H9 (cell line): ENCODE measurements around the gene ZNF467. TPM values are rescaled to one million over a fixed set of nuclear protein-coding genes. Genes with fewer than 3 reads are reported as not detected.

Experiments used
- DNase-seq: peaks from one replicate; pipeline ENCODE4 v3.0.0-alpha.2; 2017
- H2AFZ ChIP-seq: one replicate; pipeline ENCODE4 v1.6.1; 2013; ENCODE audit warnings: mild to moderate bottlenecking, low read length, control low read depth, moderate library complexity
- H2AK5ac ChIP-seq: 2 replicates; pipeline ENCODE4 v1.6.1; 2013; ENCODE audit warnings: low read length, control low read depth, mixed read lengths; ENCODE audit not compliant: insufficient read length
- H2BK120ac ChIP-seq: one replicate; pipeline ENCODE4 v1.6.1; 2013; ENCODE audit warnings: low read depth, mild to moderate bottlenecking, low read length, control low read depth, inconsistent platforms; ENCODE audit not compliant: poor library complexity, severe bottlenecking
- H2BK12ac ChIP-seq: 2 replicates; pipeline ENCODE4 v1.6.1; 2013; ENCODE audit warnings: low read length, control low read depth, mixed read lengths, low read depth; ENCODE audit not compliant: insufficient read length
- H2BK15ac ChIP-seq: 2 replicates; pipeline ENCODE4 v1.6.1; 2013; ENCODE audit warnings: low read depth, low read length, control low read depth
- H2BK20ac ChIP-seq: one replicate; pipeline ENCODE4 v1.6.1; 2013; ENCODE audit warnings: low read depth, mild to moderate bottlenecking, low read length, control low read depth, inconsistent platforms; ENCODE audit not compliant: poor library complexity, severe bottlenecking
- H2BK5ac ChIP-seq: 2 replicates; pipeline ENCODE4 v1.6.1; 2013; ENCODE audit warnings: low read length, control low read depth, mixed read lengths; ENCODE audit not compliant: insufficient read length
- H3K14ac ChIP-seq: 2 replicates; pipeline ENCODE4 v1.6.1; 2013; ENCODE audit warnings: low read length, control low read depth; ENCODE audit not compliant: insufficient read depth
- H3K18ac ChIP-seq: 2 replicates; pipeline ENCODE4 v1.6.1; 2013; ENCODE audit warnings: low read depth, mild to moderate bottlenecking, mixed read lengths, low read length, control low read depth; ENCODE audit not compliant: insufficient read length
- H3K23ac ChIP-seq: 2 replicates; pipeline ENCODE4 v1.6.1; 2013; ENCODE audit warnings: low read length, control low read depth, mixed read lengths, low read depth; ENCODE audit not compliant: insufficient read length
- H3K23me2 ChIP-seq: 2 replicates; pipeline ENCODE4 v1.6.1; 2013; ENCODE audit warnings: low read depth, mild to moderate bottlenecking, mixed read lengths, low read length, control low read depth; ENCODE audit not compliant: insufficient read length, poor library complexity, severe bottlenecking
- H3K27ac ChIP-seq: 2 replicates; pipeline ENCODE4 v1.5.1; 2013; ENCODE audit warnings: low read length, control low read depth, mixed read lengths, low read depth; ENCODE audit not compliant: insufficient read length
- H3K27me3 ChIP-seq: 2 replicates; pipeline ENCODE4 v1.6.1; 2013; ENCODE audit warnings: low read length, control low read depth, inconsistent platforms; ENCODE audit not compliant: insufficient read depth
- H3K4ac ChIP-seq: 2 replicates; pipeline ENCODE4 v1.6.1; 2013; ENCODE audit warnings: low read depth, mild to moderate bottlenecking, control low read depth, inconsistent platforms, low read length, moderate library complexity
- H3K4me1 ChIP-seq: 2 replicates; pipeline ENCODE4 v1.6.1; 2013; ENCODE audit warnings: low read length, control low read depth, inconsistent platforms; ENCODE audit not compliant: insufficient read depth
- H3K4me2 ChIP-seq: 2 replicates; pipeline ENCODE4 v1.6.1; 2013; ENCODE audit warnings: low read length, control low read depth, mixed read lengths; ENCODE audit not compliant: insufficient read length, insufficient read depth
- H3K56ac ChIP-seq: 2 replicates; pipeline ENCODE4 v1.6.1; 2013; ENCODE audit warnings: low read depth, mild to moderate bottlenecking, mixed read lengths, low read length, control low read depth; ENCODE audit not compliant: insufficient read length
- H3K79me1 ChIP-seq: 2 replicates; pipeline ENCODE4 v1.6.1; 2013; ENCODE audit warnings: low read depth, mild to moderate bottlenecking, moderate library complexity, low read length, control low read depth, inconsistent platforms; ENCODE audit not compliant: insufficient read depth, poor library complexity, severe bottlenecking
- H3K79me2 ChIP-seq: 2 replicates; pipeline ENCODE4 v1.6.1; 2013; ENCODE audit warnings: low read length, control low read depth, inconsistent platforms; ENCODE audit not compliant: insufficient read depth
- H3K9ac ChIP-seq: 2 replicates; pipeline ENCODE4 v1.6.1; 2013; ENCODE audit warnings: low read length, control low read depth, mixed read lengths; ENCODE audit not compliant: insufficient read length; ENCODE audit errors: extremely low read depth
- H3K9me3 ChIP-seq: one replicate; pipeline ENCODE4 v1.6.1; 2013; ENCODE audit warnings: low read depth, low read length, inconsistent platforms; ENCODE audit not compliant: control insufficient read depth
- H3T11ph ChIP-seq: one replicate; pipeline ENCODE4 v1.6.1; 2013; ENCODE audit warnings: mild to moderate bottlenecking, low read length, control low read depth, inconsistent platforms
- H4K20me1 ChIP-seq: one replicate; pipeline ENCODE4 v1.6.1; 2013; ENCODE audit not compliant: control insufficient read depth, insufficient read length, insufficient read depth
- H4K5ac ChIP-seq: 2 replicates; pipeline ENCODE4 v1.6.1; 2013; ENCODE audit warnings: low read depth, mild to moderate bottlenecking, mixed read lengths, low read length, control low read depth; ENCODE audit not compliant: insufficient read length
- H4K8ac ChIP-seq: replicated peaks from 2 replicates; pipeline ENCODE4 v1.6.1; 2013; ENCODE audit warnings: low read length, control low read depth, mixed read lengths, low read depth; ENCODE audit not compliant: insufficient read length
- H4K91ac ChIP-seq: 2 replicates; pipeline ENCODE4 v1.6.1; 2013; ENCODE audit warnings: low read depth, mild to moderate bottlenecking, moderate library complexity, mixed read lengths, low read length, control low read depth; ENCODE audit not compliant: insufficient read length
- H3K27ac Mint-ChIP-seq, 3 experiments: 2 replicates in 2 of 3; 3 replicates in 1 of 3; pipeline ENCODE4 v1.8.0; 2020 to 2021; ENCODE audit warnings: mixed read lengths in 3 of 3, mild to moderate bottlenecking in 1 of 3, moderate library complexity in 1 of 3
- H3K27me3 Mint-ChIP-seq: 2 replicates; pipeline ENCODE4 v1.8.0; 2021; ENCODE audit warnings: low read depth, mild to moderate bottlenecking, moderate library complexity, mixed read lengths
- H3K36me3 Mint-ChIP-seq, 3 experiments: 2 replicates in 2 of 3; 3 replicates in 1 of 3; pipeline ENCODE4 v1.8.0; 2020 to 2021; ENCODE audit warnings: low read depth in 3 of 3, mixed read lengths in 3 of 3; ENCODE audit not compliant: insufficient read depth in 1 of 3
- H3K4me1 Mint-ChIP-seq, 2 experiments: 2 replicates each; pipeline ENCODE4 v1.8.0; 2020; ENCODE audit warnings: mixed read lengths in 2 of 2
- H3K4me3 Mint-ChIP-seq, 2 experiments: 2 replicates in 1 of 2; 3 replicates in 1 of 2; pipeline ENCODE4 v1.8.0; 2020 to 2021; ENCODE audit warnings: mild to moderate bottlenecking in 2 of 2, mixed read lengths in 2 of 2, moderate library complexity in 1 of 2
- H3K9me3 Mint-ChIP-seq, 2 experiments: 2 replicates in 1 of 2; 3 replicates in 1 of 2; pipeline ENCODE4 v1.8.0; 2020; ENCODE audit warnings: mild to moderate bottlenecking in 2 of 2, mixed read lengths in 2 of 2, moderate library complexity in 1 of 2
- WGBS: extraction: QIAGEN DNeasy Blood & Tissue Kit; methylation state at CpG from one replicate; pipeline ENCODE4 v1.1.7; 2013; ENCODE audit warnings: missing lambda C conversion rate, low lambda C conversion rate, mixed read lengths; ENCODE audit not compliant: insufficient read length; ENCODE audit errors: extremely low coverage; 5-methylcytosine and 5-hydroxymethylcytosine counted together
- total RNA-seq: library from RNA; stranded (reverse); gene quantifications from 2 replicates; pipeline ENCODE4 v1.2.1, GENCODE V29; 2021
- TF ChIP-seq, protein P1 (sequence below): fragments of 200-600 bp; sonication (generic); conservative IDR thresholded peaks from 3 replicates; pipeline ENCODE4 v1.8.0; 2021; ENCODE audit warnings: antibody characterized with exemption, mild to moderate bottlenecking

Gene ZNF467
- total RNA-seq, 1 experiment from 2014 or later, result 0.31 TPM

DNA sequence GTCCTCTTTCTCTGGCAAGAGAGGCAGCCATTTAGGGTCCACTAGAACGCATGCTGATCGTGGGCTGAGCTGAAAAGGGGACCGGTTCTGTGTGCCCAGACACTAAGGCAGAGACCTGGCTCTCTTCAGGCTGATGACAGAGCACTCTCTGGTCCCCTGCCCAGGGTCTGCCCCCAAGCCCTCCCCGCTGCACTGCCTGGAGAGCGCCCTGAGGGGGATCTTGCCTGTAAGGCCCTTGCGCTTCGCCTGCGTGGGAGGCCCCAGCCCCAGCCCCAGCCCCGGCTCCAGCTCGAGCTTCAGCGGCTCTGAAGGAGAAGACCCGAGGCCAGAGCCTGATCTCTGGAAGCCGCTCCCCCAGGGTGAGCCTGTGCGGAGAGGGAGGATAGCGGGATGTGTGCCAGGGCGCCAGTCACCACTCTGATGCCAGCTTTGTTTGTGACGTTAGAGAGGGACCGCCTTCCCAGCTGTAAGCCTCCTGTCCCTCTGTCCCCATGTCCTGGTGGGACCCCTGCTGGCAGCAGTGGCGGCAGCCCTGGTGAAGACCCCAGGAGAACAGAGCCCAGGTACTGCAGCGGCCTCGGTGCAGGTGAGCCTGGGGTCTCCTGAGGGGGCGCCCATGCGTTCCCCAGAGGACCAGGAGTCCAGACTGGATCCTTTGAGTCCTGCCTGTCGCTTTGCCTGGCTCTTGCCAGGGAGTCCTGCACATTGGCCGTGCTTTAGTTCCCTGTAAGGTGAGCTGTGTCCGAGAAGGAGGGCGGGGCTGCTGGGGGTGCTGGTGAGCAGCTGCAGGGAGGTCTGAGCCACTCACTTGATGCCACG is 43.2 kb downstream of the ZNF467 start:
- Histone ChIP-seq H3K18ac (no peak overlapping the region), H3K4ac (no peak overlapping the region), H4K5ac (no peak overlapping the region), H3K56ac (no peak overlapping the region), H3K4me1 (no peaks in the 10 kb centered on the region), H3K23ac (no peak overlapping the region), H3K4me2 (no peak overlapping the region), H3K14ac (no peak overlapping the region), H2BK5ac (no peak overlapping the region), H2BK12ac (no peak overlapping the region), H3K9me3 (no peaks in the 10 kb centered on the region), H3K23me2 (no peaks in the 10 kb centered on the region), H3K79me1 (no peaks in the 10 kb centered on the region), H2BK15ac (no peak overlapping the region), H3K27ac (no peak overlapping the region), H2AFZ (no peak overlapping the region), H2BK20ac (no peak overlapping the region), H4K20me1 (no peaks in the 10 kb centered on the region), H3K9ac (no peak overlapping the region), H3K27me3 (no peaks in the 10 kb centered on the region), H2AK5ac (no peak overlapping the region), H4K91ac (no peak overlapping the region), H3K79me2 (no peaks in the 10 kb centered on the region), H2BK120ac (no peak overlapping the region), H4K8ac (no peak overlapping the region), H3T11ph (no peak overlapping the region)
- peaks cover 5 to 42% (median 34%) of the 10 kb centered on the region in 3 experiments for H3K36me3 Mint-ChIP-seq
- DNase-seq, result peak; percentile 36
- H3K27me3 Mint-ChIP-seq, result no peaks in the 10 kb centered on the region
- H3K27ac Mint-ChIP-seq, result no peak overlapping the region
- TF ChIP-seq, protein P1, sequence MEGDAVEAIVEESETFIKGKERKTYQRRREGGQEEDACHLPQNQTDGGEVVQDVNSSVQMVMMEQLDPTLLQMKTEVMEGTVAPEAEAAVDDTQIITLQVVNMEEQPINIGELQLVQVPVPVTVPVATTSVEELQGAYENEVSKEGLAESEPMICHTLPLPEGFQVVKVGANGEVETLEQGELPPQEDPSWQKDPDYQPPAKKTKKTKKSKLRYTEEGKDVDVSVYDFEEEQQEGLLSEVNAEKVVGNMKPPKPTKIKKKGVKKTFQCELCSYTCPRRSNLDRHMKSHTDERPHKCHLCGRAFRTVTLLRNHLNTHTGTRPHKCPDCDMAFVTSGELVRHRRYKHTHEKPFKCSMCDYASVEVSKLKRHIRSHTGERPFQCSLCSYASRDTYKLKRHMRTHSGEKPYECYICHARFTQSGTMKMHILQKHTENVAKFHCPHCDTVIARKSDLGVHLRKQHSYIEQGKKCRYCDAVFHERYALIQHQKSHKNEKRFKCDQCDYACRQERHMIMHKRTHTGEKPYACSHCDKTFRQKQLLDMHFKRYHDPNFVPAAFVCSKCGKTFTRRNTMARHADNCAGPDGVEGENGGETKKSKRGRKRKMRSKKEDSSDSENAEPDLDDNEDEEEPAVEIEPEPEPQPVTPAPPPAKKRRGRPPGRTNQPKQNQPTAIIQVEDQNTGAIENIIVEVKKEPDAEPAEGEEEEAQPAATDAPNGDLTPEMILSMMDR, result 0 out of 3 replicates have a peak, but pooled peaks have one; percentile 21
- no peaks in the 10 kb centered on the region for H3K4me1 Mint-ChIP-seq
- H3K9me3 Mint-ChIP-seq, result no peaks in the 10 kb centered on the region
- no peak overlapping the region for H3K4me3 Mint-ChIP-seq
- no CpG with 5 or more reads among the region's 28 CpGs for WGBS
